Measurements from ENCODE around the gene C1orf74. TPM values are rescaled to one million over a fixed set of nuclear protein-coding genes. Genes with fewer than 3 reads are reported as not detected.

Gene C1orf74
- polyA plus RNA-seq, 1 donor from 2014 or later, result 0.78 TPM

GRCh38 chr1:209751627-209752231, 32.6 kb downstream of the C1orf74 start:
- H3K27ac Mint-ChIP-seq, result peak overlapping the region; percentile 9 to 80 (median 55)
- H3K9me3 Mint-ChIP-seq, result no peaks in the 10 kb centered on the region
- peak overlapping the region in 3 of 4 donors; percentile 3 to 70 (median 6) for H3K4me3 Mint-ChIP-seq
- H3K27me3 Mint-ChIP-seq, result no peaks in the 10 kb centered on the region
- H3K36me3 Mint-ChIP-seq, result no peaks in the 10 kb centered on the region
- H3K4me1 Mint-ChIP-seq, result peaks cover 38 to 48% (median 45%) of the 10 kb centered on the region in 3 donors

- peaks cover 24 to 32% (median 32%) of the 10 kb centered on the region in 3 donors for H3K4me1 Mint-ChIP-seq
- no peaks in the 10 kb centered on the region for H3K36me3 Mint-ChIP-seq
- H3K4me3 Mint-ChIP-seq, result no peak overlapping the region
- H3K9me3 Mint-ChIP-seq, result no peaks in the 10 kb centered on the region
- no peaks in the 10 kb centered on the region for H3K27me3 Mint-ChIP-seq
- H3K27ac Mint-ChIP-seq, result peak overlapping the region in 1 of 3 donors; percentile 5
These were observed 34.6 kb downstream of the C1orf74 start for GRCh38 chr1:209749670-209750323.

GRCh38 chr1:209749205-209749604, 35.2 kb downstream of the C1orf74 start:
- Mint-ChIP-seq H3K9me3 (no peaks in the 10 kb centered on the region), H3K27me3 (no peaks in the 10 kb centered on the region), H3K4me1 (peaks cover 24 to 32% (median 31%) of the 10 kb centered on the region in 3 donors), H3K27ac (peak overlapping the region in 1 of 3 donors; percentile 5), H3K36me3 (no peaks in the 10 kb centered on the region), H3K4me3 (no peak overlapping the region)

- Mint-ChIP-seq H3K27ac (peak overlapping the region in 2 of 3 donors; percentile 45 to 68), H3K9me3 (no peaks in the 10 kb centered on the region), H3K4me3 (peak overlapping the region in 1 of 4 donors; percentile 62), H3K4me1 (peaks cover 24 to 34% (median 31%) of the 10 kb centered on the region in 3 donors), H3K36me3 (no peaks in the 10 kb centered on the region), H3K27me3 (no peaks in the 10 kb centered on the region)
These were observed 35.7 kb downstream of the C1orf74 start for GRCh38 chr1:209748620-209749019.

- Mint-ChIP-seq H3K27me3 (no peaks in the 10 kb centered on the region), H3K4me1 (peaks cover 24 to 36% (median 35%) of the 10 kb centered on the region in 3 donors), H3K9me3 (no peaks in the 10 kb centered on the region), H3K27ac (peak overlapping the region; percentile 68 to 82 (median 71)), H3K36me3 (no peaks in the 10 kb centered on the region), H3K4me3 (peak overlapping the region; percentile 62 to 94 (median 86))
These were observed 36.6 kb downstream of the C1orf74 start for GRCh38 chr1:209747580-209748262.

GRCh38 chr1:209746451-209747165, 37.8 kb downstream of the C1orf74 start:
- Mint-ChIP-seq H3K27me3 (no peaks in the 10 kb centered on the region), H3K27ac (peak overlapping the region in 1 of 3 donors; percentile 35), H3K4me3 (peak overlapping the region in 1 of 4 donors; percentile 27), H3K36me3 (no peaks in the 10 kb centered on the region), H3K9me3 (no peaks in the 10 kb centered on the region), H3K4me1 (peaks cover 18 to 28% (median 28%) of the 10 kb centered on the region in 3 donors)

GRCh38 chr1:209743145-209743482, 41.2 kb downstream of the C1orf74 start:
- Mint-ChIP-seq H3K27me3 (peaks cover 3% of the 10 kb centered on the region), H3K9me3 (peaks cover 0 to 2% (median 0%) of the 10 kb centered on the region in 3 donors), H3K36me3 (no peaks in the 10 kb centered on the region), H3K4me3 (no peak overlapping the region), H3K4me1 (peaks cover 11 to 15% (median 13%) of the 10 kb centered on the region in 3 donors), H3K27ac (no peak overlapping the region)

- Mint-ChIP-seq H3K9me3 (peaks cover 0 to 2% (median 0%) of the 10 kb centered on the region in 3 donors), H3K4me3 (no peak overlapping the region), H3K27me3 (peaks cover 3% of the 10 kb centered on the region), H3K4me1 (peaks cover 6 to 10% (median 9%) of the 10 kb centered on the region in 3 donors), H3K27ac (peak overlapping the region in 1 of 3 donors; percentile 9), H3K36me3 (no peaks in the 10 kb centered on the region)
These were observed 41.8 kb downstream of the C1orf74 start for GRCh38 chr1:209742409-209743144.

GRCh38 chr1:209741889-209742288, 42.5 kb downstream of the C1orf74 start:
- H3K4me1 Mint-ChIP-seq, result peaks cover 3 to 7% (median 5%) of the 10 kb centered on the region in 3 donors
- no peak overlapping the region for H3K27ac Mint-ChIP-seq
- H3K9me3 Mint-ChIP-seq, result peaks cover 0 to 2% (median 0%) of the 10 kb centered on the region in 3 donors
- no peak overlapping the region for H3K4me3 Mint-ChIP-seq
- H3K36me3 Mint-ChIP-seq, result peaks cover 2% of the 10 kb centered on the region
- H3K27me3 Mint-ChIP-seq, result peaks cover 3% of the 10 kb centered on the region

- Mint-ChIP-seq H3K4me1 (peaks cover 0 to 7% (median 3%) of the 10 kb centered on the region in 3 donors), H3K27me3 (peaks cover 3% of the 10 kb centered on the region), H3K27ac (no peak overlapping the region), H3K36me3 (peaks cover 2% of the 10 kb centered on the region), H3K4me3 (no peak overlapping the region), H3K9me3 (peaks cover 0 to 2% (median 0%) of the 10 kb centered on the region in 3 donors)
These were observed 43.2 kb downstream of the C1orf74 start for GRCh38 chr1:209741193-209741592.

GRCh38 chr1:209738270-209738669, 46.1 kb downstream of the C1orf74 start:
- Mint-ChIP-seq H3K4me1 (peaks cover 0 to 8% (median 7%) of the 10 kb centered on the region in 3 donors), H3K36me3 (peaks cover 2% of the 10 kb centered on the region), H3K9me3 (peaks cover 0 to 2% (median 0%) of the 10 kb centered on the region in 3 donors), H3K27ac (no peak overlapping the region), H3K4me3 (no peak overlapping the region), H3K27me3 (peaks cover 3% of the 10 kb centered on the region)

GRCh38 chr1:209737118-209737505, 47.2 kb downstream of the C1orf74 start:
- Mint-ChIP-seq H3K4me3 (no peak overlapping the region), H3K9me3 (peaks cover 0 to 2% (median 0%) of the 10 kb centered on the region in 3 donors), H3K27me3 (peaks cover 3% of the 10 kb centered on the region), H3K4me1 (peaks cover 0 to 7% (median 1%) of the 10 kb centered on the region in 3 donors), H3K36me3 (peaks cover 2% of the 10 kb centered on the region), H3K27ac (no peak overlapping the region)

- peaks cover 3% of the 10 kb centered on the region for H3K27me3 Mint-ChIP-seq
- H3K36me3 Mint-ChIP-seq, result peaks cover 2% of the 10 kb centered on the region
- no peak overlapping the region for H3K4me3 Mint-ChIP-seq
- peaks cover 0 to 2% (median 0%) of the 10 kb centered on the region in 3 donors for H3K9me3 Mint-ChIP-seq
- H3K4me1 Mint-ChIP-seq, result peaks cover 0 to 7% (median 1%) of the 10 kb centered on the region in 3 donors
- H3K27ac Mint-ChIP-seq, result no peak overlapping the region
These were observed 47.8 kb downstream of the C1orf74 start for GRCh38 chr1:209736490-209737117.
